HEK293 (cell line): ENCODE results near the gene SRP19.

Experiments
- CTCF ChIA-PET: fragments of 350-600 bp; formaldehyde crosslinking; extraction: SDS; loops from one replicate; lab custom pipeline; 2021; ENCODE audit warnings: antibody characterized with exemption; lab: Yijun Ruan, JAX
- POLR2A ChIA-PET: fragments of 300-600 bp; formaldehyde crosslinking; extraction: SDS; loops from one replicate; lab custom pipeline; 2020; ENCODE audit warnings: antibody characterized with exemption, inconsistent platforms; lab: Yijun Ruan, JAX
- H3K27ac ChIP-seq: fragments of 200-500 bp; sonication (Bioruptor generic); 2 replicates; pipeline ENCODE4 v1.5.1; 2014; ENCODE audit warnings: low read depth, low read length, control low read depth, inconsistent platforms; ENCODE audit errors: extremely low read depth
- H3K36me3 ChIP-seq, 2 experiments: fragments of 200-500 bp in 1 of 2; sonication (Bioruptor generic) in 1 of 2; 1 replicate in 1 of 2; 2 replicates in 1 of 2; pipeline ENCODE4 v1.5.1; 2014 to 2017; ENCODE audit warnings: inconsistent platforms in 2 of 2, low read length in 2 of 2; ENCODE audit not compliant: control insufficient read depth in 2 of 2, insufficient read depth in 1 of 2
- H3K4me1 ChIP-seq: fragments of 200-500 bp; sonication (Bioruptor generic); 2 replicates; pipeline ENCODE4 v1.5.1; 2014; ENCODE audit warnings: mild to moderate bottlenecking, low read length, inconsistent platforms; ENCODE audit not compliant: control insufficient read depth, insufficient read depth
- H3K4me3 ChIP-seq: 2 replicates; pipeline ENCODE4 v1.5.1; 2011; ENCODE audit warnings: low read depth, mild to moderate bottlenecking, control low read depth, low read length, moderate library complexity
- H3K9me3 ChIP-seq: fragments of 200-500 bp; sonication (Bioruptor generic); 2 replicates; pipeline ENCODE4 v1.5.1; 2014; ENCODE audit warnings: low read depth, low read length, inconsistent platforms; ENCODE audit not compliant: control insufficient read depth, insufficient read depth
- OSR2 ChIP-seq: fragments of 450-650 bp; formaldehyde crosslinking; IDR thresholded peaks from 2 replicates; pipeline ENCODE4 v1.5.1; 2016; ENCODE audit warnings: missing biosample characterization, missing genetic modification characterization
- REPIN1 ChIP-seq: fragments of 450-650 bp; formaldehyde crosslinking; IDR thresholded peaks from 2 replicates; pipeline ENCODE4 v1.5.1; 2017; ENCODE audit warnings: missing biosample characterization, missing genetic modification characterization, low read depth
- REST ChIP-seq: fragments of 450-650 bp; formaldehyde crosslinking; IDR thresholded peaks from 2 replicates; pipeline ENCODE4 v1.5.1; 2016; ENCODE audit warnings: missing biosample characterization, missing genetic modification characterization
- TCF7L2 ChIP-seq: IDR thresholded peaks from 2 replicates; pipeline ENCODE4 v1.6.1; 2011; ENCODE audit warnings: low read depth, mild to moderate bottlenecking, inconsistent platforms, low read length, moderate library complexity, borderline replicate concordance
- TRIM28 ChIP-seq: IDR thresholded peaks from 2 replicates; pipeline ENCODE4 v1.6.1; 2011; ENCODE audit warnings: low read length, control low read depth, borderline replicate concordance
- ZNF146 ChIP-seq: fragments of 450-650 bp; formaldehyde crosslinking; IDR thresholded peaks from 2 replicates; pipeline ENCODE4 v1.5.1; 2016; ENCODE audit warnings: missing biosample characterization, missing genetic modification characterization
- ZNF248 ChIP-seq: fragments of 450-650 bp; formaldehyde crosslinking; IDR thresholded peaks from 2 replicates; pipeline ENCODE4 v1.5.1; 2017; ENCODE audit warnings: missing biosample characterization, missing genetic modification characterization
- ZNF274 ChIP-seq, 2 experiments: fragments of 200-500 bp in 1 of 2; fragments of 450-650 bp in 1 of 2; sonication (Bioruptor generic) in 1 of 2; formaldehyde crosslinking in 1 of 2; IDR thresholded peaks; 2 replicates each; pipeline versions ENCODE4 v1.5.1 to v1.6.1; 2014 to 2016; ENCODE audit warnings: borderline replicate concordance in 1 of 2, inconsistent platforms in 1 of 2, low read length in 1 of 2, missing biosample characterization in 1 of 2, missing genetic modification characterization in 1 of 2
- ZNF280D ChIP-seq: fragments of 450-650 bp; formaldehyde crosslinking; IDR thresholded peaks from 2 replicates; pipeline ENCODE4 v1.5.1; 2016; ENCODE audit warnings: missing biosample characterization, missing genetic modification characterization
- ZNF311 ChIP-seq: fragments of 450-650 bp; formaldehyde crosslinking; IDR thresholded peaks from 2 replicates; pipeline ENCODE4 v1.5.1; 2017; ENCODE audit warnings: missing biosample characterization, missing genetic modification characterization, borderline replicate concordance
- ZNF335 ChIP-seq: fragments of 450-650 bp; formaldehyde crosslinking; conservative IDR thresholded peaks from 2 replicates; pipeline ENCODE4 v1.5.1; 2016; ENCODE audit warnings: missing biosample characterization, missing genetic modification characterization
- ZNF510 ChIP-seq: fragments of 450-650 bp; formaldehyde crosslinking; IDR thresholded peaks from 2 replicates; pipeline ENCODE4 v1.5.1; 2018; ENCODE audit warnings: mild to moderate bottlenecking, missing genetic modification characterization, missing biosample characterization; ENCODE audit not compliant: insufficient replicate concordance
- ZNF585B ChIP-seq: fragments of 450-650 bp; formaldehyde crosslinking; IDR thresholded peaks from 2 replicates; pipeline ENCODE4 v1.5.1; 2016; ENCODE audit warnings: missing biosample characterization, missing genetic modification characterization
- ZNF624 ChIP-seq: fragments of 450-650 bp; formaldehyde crosslinking; IDR thresholded peaks from 2 replicates; pipeline ENCODE4 v1.5.1; 2017; ENCODE audit warnings: missing biosample characterization, missing genetic modification characterization
- ZNF768 ChIP-seq: fragments of 450-650 bp; formaldehyde crosslinking; IDR thresholded peaks from 2 replicates; pipeline ENCODE4 v1.5.1; 2018; ENCODE audit warnings: missing biosample characterization, mild to moderate bottlenecking, missing genetic modification characterization
- TF ChIP-seq, protein P1 (sequence below): fragments of 450-650 bp; formaldehyde crosslinking; IDR thresholded peaks from 2 replicates; pipeline ENCODE4 v1.5.1; 2016; ENCODE audit warnings: missing biosample characterization, missing genetic modification characterization
- TF ChIP-seq, protein P2 (sequence below): fragments of 450-650 bp; formaldehyde crosslinking; IDR thresholded peaks from 2 replicates; pipeline ENCODE4 v1.5.1; 2017; ENCODE audit warnings: missing biosample characterization, missing genetic modification characterization

Gene SRP19

GRCh38 chr5:112830378-112830777, 30.7 kb upstream of the SRP19 start:
- CTCF ChIA-PET, result interaction anchor here (1.9 kb wide), 1 partner anchor 73 kb away, joined by 4 read pairs; no protein-coding TSS in a partner anchor
- peaks cover 22 to 33% of the 10 kb centered on the region in 2 experiments for H3K36me3 ChIP-seq
- no peak for TF ChIP-seq ZNF624 (tag by site-specific recombination)
- no peak for TF ChIP-seq ZNF585B (tag by site-specific recombination)
- TF ChIP-seq, protein P1, sequence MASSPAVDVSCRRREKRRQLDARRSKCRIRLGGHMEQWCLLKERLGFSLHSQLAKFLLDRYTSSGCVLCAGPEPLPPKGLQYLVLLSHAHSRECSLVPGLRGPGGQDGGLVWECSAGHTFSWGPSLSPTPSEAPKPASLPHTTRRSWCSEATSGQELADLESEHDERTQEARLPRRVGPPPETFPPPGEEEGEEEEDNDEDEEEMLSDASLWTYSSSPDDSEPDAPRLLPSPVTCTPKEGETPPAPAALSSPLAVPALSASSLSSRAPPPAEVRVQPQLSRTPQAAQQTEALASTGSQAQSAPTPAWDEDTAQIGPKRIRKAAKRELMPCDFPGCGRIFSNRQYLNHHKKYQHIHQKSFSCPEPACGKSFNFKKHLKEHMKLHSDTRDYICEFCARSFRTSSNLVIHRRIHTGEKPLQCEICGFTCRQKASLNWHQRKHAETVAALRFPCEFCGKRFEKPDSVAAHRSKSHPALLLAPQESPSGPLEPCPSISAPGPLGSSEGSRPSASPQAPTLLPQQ, result no peak
- TF ChIP-seq, protein P2, sequence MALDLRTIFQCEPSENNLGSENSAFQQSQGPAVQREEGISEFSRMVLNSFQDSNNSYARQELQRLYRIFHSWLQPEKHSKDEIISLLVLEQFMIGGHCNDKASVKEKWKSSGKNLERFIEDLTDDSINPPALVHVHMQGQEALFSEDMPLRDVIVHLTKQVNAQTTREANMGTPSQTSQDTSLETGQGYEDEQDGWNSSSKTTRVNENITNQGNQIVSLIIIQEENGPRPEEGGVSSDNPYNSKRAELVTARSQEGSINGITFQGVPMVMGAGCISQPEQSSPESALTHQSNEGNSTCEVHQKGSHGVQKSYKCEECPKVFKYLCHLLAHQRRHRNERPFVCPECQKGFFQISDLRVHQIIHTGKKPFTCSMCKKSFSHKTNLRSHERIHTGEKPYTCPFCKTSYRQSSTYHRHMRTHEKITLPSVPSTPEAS (tag by site-specific recombination), result no peak
- no peak for TF ChIP-seq ZNF248
- no peak for TF ChIP-seq TRIM28
- no peak for TF ChIP-seq ZNF335 (tag by site-specific recombination)
- TF ChIP-seq REST, result no peak
- no peak for TF ChIP-seq OSR2 (tag by site-specific recombination)
- no peak for TF ChIP-seq ZNF274 (IDR thresholded peaks at IDR 0.05; ENCODE audit: low read length)
- no peak for TF ChIP-seq ZNF274 (tag by site-specific recombination; IDR thresholded peaks at IDR 0.05; ENCODE audit: borderline replicate concordance)
- no peak for TF ChIP-seq REPIN1 (tag by site-specific recombination)
- no peak for TF ChIP-seq ZNF510
- no peak for TF ChIP-seq ZNF280D (tag by site-specific recombination)

DNA sequence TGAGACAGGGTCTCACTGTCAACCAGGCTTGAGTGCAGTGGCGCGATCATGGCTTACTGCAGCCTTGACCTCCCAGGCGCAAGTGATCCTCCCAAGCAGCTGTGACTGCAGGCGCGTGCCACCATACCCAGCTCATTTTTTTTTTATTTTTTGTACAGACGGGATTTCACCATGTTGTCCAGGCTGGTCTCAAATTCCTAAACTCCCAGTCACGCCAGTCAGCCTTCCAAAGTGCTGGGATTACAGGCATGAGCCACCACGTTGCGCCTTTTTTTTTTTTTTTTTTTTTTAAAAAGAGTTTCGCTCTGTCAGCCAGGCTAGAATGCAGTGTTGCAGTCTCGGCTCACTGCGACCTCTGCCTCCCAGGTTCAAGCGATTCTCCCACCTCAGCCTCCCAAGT, 27.1 kb upstream of the SRP19 start:
- no peaks in the 10 kb centered on the region for H3K4me1 ChIP-seq
- CTCF ChIA-PET, result interaction anchor here (2.0 kb wide), 1 partner anchor 15 kb away, joined by 4 read pairs; no protein-coding TSS in a partner anchor
- POLR2A ChIA-PET, result interaction anchor here (0.7 kb wide), 1 partner anchor 660 kb away, joined by 10 read pairs; no protein-coding TSS in a partner anchor
- H3K27ac ChIP-seq, result no peak overlapping the region
- peaks cover 9 to 36% of the 10 kb centered on the region in 2 experiments; a peak in 2 of 3 replicates for H3K36me3 ChIP-seq
- no peak overlapping the region for H3K4me3 ChIP-seq
- TF ChIP-seq ZNF768 (tag by site-specific recombination) (no peak), TCF7L2 (no peak), ZNF146 (no peak), ZNF311 (tag by site-specific recombination) (no peak)
- TF ChIP-seq, all 188 proteins: peak for 0
- H3K9me3 ChIP-seq, result no peaks in the 10 kb centered on the region

More at GRCh38 chr5:112830378-112830777, 30.7 kb upstream of the SRP19 start:
- H3K4me1 ChIP-seq, result no peaks in the 10 kb centered on the region
- no peak overlapping the region for H3K27ac ChIP-seq
- no peak overlapping the region for H3K4me3 ChIP-seq
- no peaks in the 10 kb centered on the region for H3K9me3 ChIP-seq
- POLR2A ChIA-PET, result no interaction called here
